DOHH2 (cell line): Measurements from ENCODE around the gene LMO2.

Experiments
- H3F3A ChIP-seq: fragments of 200-600 bp; sonication (generic), shearing (Covaris generic); 2 replicates; pipeline ENCODE4 v1.6.0; 2016; ENCODE audit warnings: antibody characterized with exemption, mild to moderate bottlenecking; ENCODE audit not compliant: control insufficient read depth, insufficient read depth
- H3K27ac ChIP-seq: fragments of 200-600 bp; sonication (generic); 2 replicates; pipeline ENCODE4 v1.5.1; 2014; ENCODE audit warnings: low read depth, mild to moderate bottlenecking, low read length, moderate library complexity
- H3K27me3 ChIP-seq: fragments of 200-600 bp; sonication (generic); 2 replicates; pipeline ENCODE4 v1.6.1; 2014; ENCODE audit warnings: mild to moderate bottlenecking, low read length, mixed read lengths; ENCODE audit not compliant: control insufficient read depth
- H3K36me3 ChIP-seq: fragments of 200-600 bp; sonication (generic); 2 replicates; pipeline ENCODE4 v1.6.1; 2014; ENCODE audit warnings: mild to moderate bottlenecking, low read length, moderate library complexity, mixed read lengths; ENCODE audit not compliant: control insufficient read depth
- H3K4me1 ChIP-seq: fragments of 200-600 bp; sonication (generic); 2 replicates; pipeline ENCODE4 v1.6.1; 2014; ENCODE audit warnings: mild to moderate bottlenecking, low read length, mixed read lengths; ENCODE audit not compliant: control insufficient read depth
- H3K4me2 ChIP-seq: fragments of 200-600 bp; sonication (generic); 2 replicates; pipeline ENCODE4 v1.6.0; 2014; ENCODE audit warnings: mild to moderate bottlenecking, low read length, moderate library complexity
- H3K4me3 ChIP-seq: fragments of 200-600 bp; sonication (generic); 2 replicates; pipeline ENCODE4 v1.5.1; 2014; ENCODE audit warnings: mild to moderate bottlenecking, low read length, mixed read lengths
- H3K79me2 ChIP-seq: fragments of 200-600 bp; sonication (generic); 2 replicates; pipeline ENCODE4 v1.6.1; 2014; ENCODE audit warnings: mild to moderate bottlenecking, low read length, mixed read lengths; ENCODE audit not compliant: control insufficient read depth
- H3K9me2 ChIP-seq: fragments of 200-600 bp; sonication (generic); replicated peaks from 2 replicates; pipeline ENCODE4 v1.6.1; 2014; ENCODE audit warnings: mild to moderate bottlenecking, low read length, mixed read lengths; ENCODE audit not compliant: control insufficient read depth
- H3K9me3 ChIP-seq: fragments of 200-600 bp; sonication (generic); 2 replicates; pipeline ENCODE4 v1.6.1; 2014; ENCODE audit warnings: antibody characterized with exemption, low read length, mixed read lengths; ENCODE audit not compliant: control insufficient read depth, insufficient read depth
- H4K20me1 ChIP-seq: fragments of 200-600 bp; sonication (generic); 2 replicates; pipeline ENCODE4 v1.6.0; 2014; ENCODE audit warnings: low read depth, mild to moderate bottlenecking, antibody characterized with exemption, low read length, moderate library complexity; ENCODE audit not compliant: control insufficient read depth, insufficient read depth
- CTCF ChIP-seq: fragments of 200-600 bp; sonication (generic); IDR thresholded peaks from one replicate; pipeline ENCODE4 v1.5.1; 2014; ENCODE audit warnings: antibody characterized with exemption, mild to moderate bottlenecking, low read depth, low read length; ENCODE audit not compliant: poor library complexity, severe bottlenecking
- EZH2phosphoT487 ChIP-seq: fragments of 200-600 bp; sonication (generic); IDR thresholded peaks from 2 replicates; pipeline ENCODE4 v1.6.1; 2017; ENCODE audit warnings: borderline replicate concordance, mild to moderate bottlenecking, antibody characterized with exemption, low read length, moderate library complexity, mixed read lengths

Gene LMO2

DNA sequence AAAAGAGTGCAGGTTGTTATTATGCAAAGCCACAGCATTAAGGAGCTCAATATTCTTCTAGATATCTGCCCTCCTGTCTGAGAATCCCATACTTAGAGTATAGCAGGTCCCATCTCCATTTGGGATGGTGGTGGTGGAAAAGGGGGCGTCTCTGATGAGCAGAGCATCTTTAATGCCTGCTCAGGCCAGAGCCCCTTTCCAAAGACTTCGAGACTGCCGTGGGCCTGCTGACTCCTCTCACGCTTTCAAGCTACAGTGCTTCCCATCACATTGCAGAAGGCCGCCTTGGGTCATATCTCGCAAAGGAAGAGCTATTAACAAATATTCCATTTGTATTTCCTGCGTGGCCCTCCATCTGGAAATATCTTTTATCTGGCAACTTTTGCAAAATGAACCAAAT, 10.9 kb downstream of the LMO2 start:
- Histone ChIP-seq H3K79me2 (no peaks in the 10 kb centered on the region), H3K9me2 (no peaks in the 10 kb centered on the region), H3K9me3 (no peaks in the 10 kb centered on the region), H4K20me1 (no peaks in the 10 kb centered on the region), H3K27ac (no peak overlapping the region), H3K36me3 (no peaks in the 10 kb centered on the region), H3K27me3 (no peaks in the 10 kb centered on the region; the same call in 1 of the 2 replicates), H3K4me2 (no peak overlapping the region), H3K4me3 (no peak overlapping the region), H3F3A (no peaks in the 10 kb centered on the region), H3K4me1 (peaks cover 12% of the 10 kb centered on the region)
- TF ChIP-seq CTCF, result no peak

DNA sequence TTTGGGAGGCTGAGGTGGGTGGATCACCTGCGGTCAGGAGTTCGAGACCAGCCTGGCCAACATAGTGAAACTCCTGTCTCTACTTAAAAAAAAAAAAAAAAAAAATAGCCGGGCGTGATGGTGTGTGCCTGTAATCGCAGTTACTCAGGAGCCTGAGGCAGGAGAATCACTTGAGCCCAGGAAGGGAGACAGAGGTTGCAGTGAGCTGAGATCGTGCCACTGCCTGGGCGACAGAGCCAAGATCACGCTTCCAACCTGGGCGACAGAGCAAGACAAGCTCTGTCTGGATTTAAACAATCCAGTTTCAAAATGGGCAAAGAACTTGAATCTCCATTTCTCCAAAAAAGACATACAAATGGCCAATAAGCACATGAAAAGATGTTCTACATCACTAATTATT, 12.5 kb downstream of the LMO2 start:
- Histone ChIP-seq H3K36me3 (no peaks in the 10 kb centered on the region), H3F3A (no peaks in the 10 kb centered on the region; the same call in 1 of the 2 replicates), H3K4me1 (peaks cover 19% of the 10 kb centered on the region), H3K9me2 (no peaks in the 10 kb centered on the region), H3K4me3 (no peak overlapping the region), H3K27ac (no peak overlapping the region), H3K27me3 (no peaks in the 10 kb centered on the region; the same call in 1 of the 2 replicates), H3K79me2 (no peaks in the 10 kb centered on the region), H3K9me3 (no peaks in the 10 kb centered on the region), H4K20me1 (no peaks in the 10 kb centered on the region), H3K4me2 (no peak overlapping the region)
- no peak for TF ChIP-seq CTCF
- TF ChIP-seq EZH2phosphoT487, result no peak

GRCh38 chr11:33877038-33877437, 14.8 kb downstream of the LMO2 start:
- Histone ChIP-seq H3K9me3 (no peaks in the 10 kb centered on the region), H3K79me2 (no peaks in the 10 kb centered on the region), H3K4me3 (no peak overlapping the region), H3K4me1 (peaks cover 42% of the 10 kb centered on the region), H3K27ac (no peak overlapping the region), H3K27me3 (no peaks in the 10 kb centered on the region), H4K20me1 (no peaks in the 10 kb centered on the region), H3K36me3 (no peaks in the 10 kb centered on the region), H3K4me2 (no peak overlapping the region), H3K9me2 (no peaks in the 10 kb centered on the region), H3F3A (peaks cover 3% of the 10 kb centered on the region; the same call in 1 of the 2 replicates)
- TF ChIP-seq CTCF (no peak), EZH2phosphoT487 (no peak)
